ENCODE data around the gene GJA4. TPM values are rescaled to one million over a fixed set of nuclear protein-coding genes. Genes with fewer than 3 reads are reported as not detected.

GJA4 gene
- total and polyA plus RNA-seq, 7 experiments from 2014 or later = not detected

GRCh38 chr1:34747638-34747941, 45.2 kb upstream of the GJA4 start:
- POLR2A ChIA-PET = no interaction called here
- no peak for DNase-seq
- Histone ChIP-seq H3K36me3 (ENCODE audit: control insufficient read depth in 2 of 3, insufficient read depth in 3 of 3, low read length in 3 of 3) (no peaks in the 10 kb centered on the region), H3K27ac (ENCODE audit: low read depth, low read length) (no peak overlapping the region), H3K27me3 (ENCODE audit: control insufficient read depth in 2 of 2, insufficient read depth in 2 of 2, low read length in 2 of 2) (no peaks in the 10 kb centered on the region), H3K4me3 (ENCODE audit: low read length) (no peak overlapping the region), H3K9me3 (ENCODE audit: control insufficient read depth in 2 of 3, low read length in 3 of 3) (no peaks in the 10 kb centered on the region), H3K4me1 (ENCODE audit: control insufficient read depth in 2 of 2, insufficient read depth in 2 of 2, low read length in 2 of 2) (no peaks in the 10 kb centered on the region)
- Mint-ChIP-seq H3K4me1 (peaks cover 0 to 2% (median 0%) of the 10 kb centered on the region in 7 donors), H3K36me3 (no peaks in the 10 kb centered on the region), H3K27ac (no peak overlapping the region), H3K9me3 (no peaks in the 10 kb centered on the region), H3K27me3 (peaks cover 0 to 5% (median 0%) of the 10 kb centered on the region in 5 donors), H3K4me3 (no peak overlapping the region)
- ATAC-seq = no peak
- intact Hi-C loops (cut with micrococcal nuclease) = no loop called here
- CTCF ChIA-PET = no interaction called here

- Mint-ChIP-seq H3K4me1 (no peaks in the 10 kb centered on the region), H3K36me3 (peaks cover 0 to 4% (median 0%) of the 10 kb centered on the region in 5 donors), H3K27ac (no peak overlapping the region), H3K9me3 (no peaks in the 10 kb centered on the region), H3K27me3 (peaks cover 0 to 5% (median 3%) of the 10 kb centered on the region in 5 donors), H3K4me3 (no peak overlapping the region)
- ATAC-seq (no peak), DNase-seq (no peak)
- Histone ChIP-seq H3K27me3 (ENCODE audit: control insufficient read depth in 2 of 2, insufficient read depth in 2 of 2, low read length in 2 of 2) (no peaks in the 10 kb centered on the region), H3K4me3 (ENCODE audit: low read length) (no peak overlapping the region), H3K4me1 (ENCODE audit: control insufficient read depth in 2 of 2, insufficient read depth in 2 of 2, low read length in 2 of 2) (no peaks in the 10 kb centered on the region), H3K9me3 (ENCODE audit: control insufficient read depth in 2 of 3, low read length in 3 of 3) (no peaks in the 10 kb centered on the region), H3K27ac (ENCODE audit: low read depth, low read length) (no peak overlapping the region), H3K36me3 (ENCODE audit: control insufficient read depth in 2 of 3, insufficient read depth in 3 of 3, low read length in 3 of 3) (no peaks in the 10 kb centered on the region)
- CTCF ChIA-PET = no interaction called here
- intact Hi-C loops (cut with micrococcal nuclease) = no loop called here
- POLR2A ChIA-PET = no interaction called here
Measured at GRCh38 chr1:34749992-34750391, 42.8 kb upstream of the GJA4 start.

GRCh38 chr1:34750610-34751009, 42.2 kb upstream of the GJA4 start:
- DNase-seq (no peak), ATAC-seq (no peak)
- Histone ChIP-seq H3K36me3 (ENCODE audit: control insufficient read depth in 2 of 3, insufficient read depth in 3 of 3, low read length in 3 of 3) (no peaks in the 10 kb centered on the region), H3K27me3 (ENCODE audit: control insufficient read depth in 2 of 2, insufficient read depth in 2 of 2, low read length in 2 of 2) (no peaks in the 10 kb centered on the region), H3K27ac (ENCODE audit: low read depth, low read length) (no peak overlapping the region), H3K9me3 (ENCODE audit: control insufficient read depth in 2 of 3, low read length in 3 of 3) (no peaks in the 10 kb centered on the region), H3K4me3 (ENCODE audit: low read length) (no peak overlapping the region), H3K4me1 (ENCODE audit: control insufficient read depth in 2 of 2, insufficient read depth in 2 of 2, low read length in 2 of 2) (no peaks in the 10 kb centered on the region)
- Mint-ChIP-seq H3K4me1 (no peaks in the 10 kb centered on the region), H3K27ac (no peak overlapping the region), H3K27me3 (peaks cover 0 to 5% (median 3%) of the 10 kb centered on the region in 5 donors), H3K9me3 (no peaks in the 10 kb centered on the region), H3K36me3 (peaks cover 0 to 4% (median 0%) of the 10 kb centered on the region in 5 donors), H3K4me3 (no peak overlapping the region)
- ChIA-PET POLR2A (no interaction called here), CTCF (no interaction called here)
- intact Hi-C loops (cut with micrococcal nuclease) = no loop called here

GRCh38 chr1:34753163-34753562, 39.6 kb upstream of the GJA4 start:
- Mint-ChIP-seq H3K4me3 (no peak overlapping the region), H3K27me3 (peaks cover 0 to 11% (median 3%) of the 10 kb centered on the region in 5 donors), H3K9me3 (no peaks in the 10 kb centered on the region), H3K4me1 (no peaks in the 10 kb centered on the region), H3K27ac (no peak overlapping the region), H3K36me3 (peaks cover 0 to 4% (median 0%) of the 10 kb centered on the region in 5 donors)
- Histone ChIP-seq H3K4me3 (ENCODE audit: low read length) (no peak overlapping the region), H3K36me3 (ENCODE audit: control insufficient read depth in 2 of 3, insufficient read depth in 3 of 3, low read length in 3 of 3) (no peaks in the 10 kb centered on the region), H3K4me1 (ENCODE audit: control insufficient read depth in 2 of 2, insufficient read depth in 2 of 2, low read length in 2 of 2) (no peaks in the 10 kb centered on the region), H3K27ac (ENCODE audit: low read depth, low read length) (no peak overlapping the region), H3K27me3 (ENCODE audit: control insufficient read depth in 2 of 2, insufficient read depth in 2 of 2, low read length in 2 of 2) (no peaks in the 10 kb centered on the region), H3K9me3 (ENCODE audit: control insufficient read depth in 2 of 3, low read length in 3 of 3) (no peaks in the 10 kb centered on the region)
- ATAC-seq = no peak
- DNase-seq = no peak
- ChIA-PET CTCF (interaction anchor here (1.2 kb wide), 1 partner anchor 10 kb away, joined by 6 read pairs; no protein-coding TSS in a partner anchor), POLR2A (no interaction called here)
- intact Hi-C loops (cut with micrococcal nuclease) = no loop called here

- no peaks in the 10 kb centered on the region for H3K4me1 ChIP-seq (ENCODE audit: control insufficient read depth in 2 of 2, insufficient read depth in 2 of 2, low read length in 2 of 2)
- no peaks in the 10 kb centered on the region for H3K9me3 Mint-ChIP-seq
- no peaks in the 10 kb centered on the region for H3K36me3 ChIP-seq (ENCODE audit: control insufficient read depth in 2 of 3, insufficient read depth in 3 of 3, low read length in 3 of 3)
- H3K27ac ChIP-seq (ENCODE audit: low read depth, low read length) = no peak within 1 kb of the TSS
- H3K4me3 ChIP-seq (ENCODE audit: low read length) = no peak within 1 kb of the TSS
- H3K27me3 ChIP-seq (ENCODE audit: control insufficient read depth in 2 of 2, insufficient read depth in 2 of 2, low read length in 2 of 2) = no peaks in the 10 kb centered on the region
- ChIA-PET CTCF (no interaction called here), POLR2A (no interaction called here)
- no peak within 1 kb of the TSS for H3K4me3 Mint-ChIP-seq
- intact Hi-C loops (cut with micrococcal nuclease) = no loop called here
- H3K4me1 Mint-ChIP-seq = no peaks in the 10 kb centered on the region
- DNase-seq (no peak), ATAC-seq (no peak)
- peaks cover 0 to 4% (median 0%) of the 10 kb centered on the region in 5 donors for H3K36me3 Mint-ChIP-seq
- peaks cover 0 to 11% (median 3%) of the 10 kb centered on the region in 5 donors for H3K27me3 Mint-ChIP-seq
- no peak within 1 kb of the TSS for H3K27ac Mint-ChIP-seq
- no peaks in the 10 kb centered on the region for H3K9me3 ChIP-seq (ENCODE audit: control insufficient read depth in 2 of 3, low read length in 3 of 3)
Measured at GRCh38 chr1:34754964-34755637, 37.7 kb upstream of the GJA4 start, which contains the start of gene GJB5. GJB5 (plus strand) TSS chr1:34755047; CDS start chr1:34757331, 2,284 bp downstream.

GRCh38 chr1:34755961-34756360, 36.8 kb upstream of the GJA4 start:
- H3K27ac Mint-ChIP-seq = no peak overlapping the region
- Histone ChIP-seq H3K9me3 (ENCODE audit: control insufficient read depth in 2 of 3, low read length in 3 of 3) (no peaks in the 10 kb centered on the region), H3K27ac (ENCODE audit: low read depth, low read length) (no peak overlapping the region), H3K4me1 (ENCODE audit: control insufficient read depth in 2 of 2, insufficient read depth in 2 of 2, low read length in 2 of 2) (no peaks in the 10 kb centered on the region), H3K27me3 (ENCODE audit: control insufficient read depth in 2 of 2, insufficient read depth in 2 of 2, low read length in 2 of 2) (no peaks in the 10 kb centered on the region), H3K4me3 (ENCODE audit: low read length) (no peak overlapping the region), H3K36me3 (ENCODE audit: control insufficient read depth in 2 of 3, insufficient read depth in 3 of 3, low read length in 3 of 3) (no peaks in the 10 kb centered on the region)
- H3K4me3 Mint-ChIP-seq = no peak overlapping the region
- ChIA-PET CTCF (no interaction called here), POLR2A (no interaction called here)
- peaks cover 0 to 11% (median 3%) of the 10 kb centered on the region in 5 donors for H3K27me3 Mint-ChIP-seq
- intact Hi-C loops (cut with micrococcal nuclease) = no loop called here
- DNase-seq = no peak
- no peak for ATAC-seq
- H3K4me1 Mint-ChIP-seq = no peaks in the 10 kb centered on the region
- no peaks in the 10 kb centered on the region for H3K9me3 Mint-ChIP-seq
- H3K36me3 Mint-ChIP-seq = peaks cover 0 to 4% (median 0%) of the 10 kb centered on the region in 5 donors

GRCh38 chr1:34757386-34757785, 35.4 kb upstream of the GJA4 start:
- Histone ChIP-seq H3K36me3 (ENCODE audit: control insufficient read depth in 2 of 3, insufficient read depth in 3 of 3, low read length in 3 of 3) (no peaks in the 10 kb centered on the region), H3K27ac (ENCODE audit: low read depth, low read length) (no peak overlapping the region), H3K4me1 (ENCODE audit: control insufficient read depth in 2 of 2, insufficient read depth in 2 of 2, low read length in 2 of 2) (no peaks in the 10 kb centered on the region), H3K4me3 (ENCODE audit: low read length) (no peak overlapping the region), H3K9me3 (ENCODE audit: control insufficient read depth in 2 of 3, low read length in 3 of 3) (no peaks in the 10 kb centered on the region), H3K27me3 (ENCODE audit: control insufficient read depth in 2 of 2, insufficient read depth in 2 of 2, low read length in 2 of 2) (no peaks in the 10 kb centered on the region)
- intact Hi-C loops (cut with micrococcal nuclease) = no loop called here
- ChIA-PET POLR2A (no interaction called here), CTCF (interaction anchor here (1.1 kb wide), 1 partner anchor 14 kb away, joined by 3 read pairs; no protein-coding TSS in a partner anchor)
- no peak for DNase-seq
- H3K36me3 Mint-ChIP-seq = peaks cover 0 to 4% (median 0%) of the 10 kb centered on the region in 5 donors
- ATAC-seq = no peak
- peaks cover 0 to 11% (median 4%) of the 10 kb centered on the region in 5 donors for H3K27me3 Mint-ChIP-seq
- no peaks in the 10 kb centered on the region for H3K4me1 Mint-ChIP-seq
- no peaks in the 10 kb centered on the region for H3K9me3 Mint-ChIP-seq
- no peak overlapping the region for H3K4me3 Mint-ChIP-seq
- no peak overlapping the region for H3K27ac Mint-ChIP-seq
